ENCODE data around the gene IDH3G. TPM values are rescaled to one million over a fixed set of nuclear protein-coding genes. Genes with fewer than 3 reads are reported as not detected.

The IDH3G gene
- total and polyA plus RNA-seq, 2 donors (not counting 3 experiments of a cell fraction or from before 2014, with no cell fraction given), result 57.7 to 116 TPM

DNA sequence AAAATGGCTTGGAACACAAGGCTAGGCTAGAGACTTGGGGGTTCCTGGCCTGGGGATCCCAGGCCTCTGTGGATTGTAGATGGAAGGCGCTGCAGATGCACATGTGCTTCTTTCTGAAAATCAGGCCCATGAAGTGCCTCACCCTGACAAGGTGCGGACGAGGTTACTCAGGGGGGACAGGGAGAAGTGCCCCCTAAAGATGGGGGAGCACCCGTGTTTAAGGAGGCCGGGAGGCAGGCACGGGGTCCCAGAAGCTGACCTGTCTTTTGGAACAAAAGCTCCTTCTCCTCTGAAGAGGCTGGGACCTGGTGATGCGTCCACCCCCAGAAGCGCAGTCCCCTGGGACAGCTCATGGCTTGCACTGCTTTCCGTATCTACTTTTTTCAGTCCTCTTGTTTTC lies 33.7 kb upstream of the IDH3G start:
- ChIA-PET CTCF (no interaction called here), POLR2A (no interaction called here)
- H3K79me2 ChIP-seq (ENCODE audit: control insufficient read depth, insufficient read depth, low read length), result no peaks in the 10 kb centered on the region
- no peaks in the 10 kb centered on the region for H3K36me3 ChIP-seq (ENCODE audit: control insufficient read depth in 2 of 2, extremely low read depth in 1 of 2, insufficient read depth in 2 of 2, low read length in 2 of 2)
- H3K4me1 ChIP-seq (ENCODE audit: control insufficient read depth, extremely low read depth, insufficient read depth, low read length), result no peaks in the 10 kb centered on the region
- dilution Hi-C loops (cut with MboI; ENCODE audit: extremely low pct_ligation_motif_present, low sequenced_read_pairs) (no loop called here), intact Hi-C loops (cut with micrococcal nuclease) (no loop called here)
- H4K20me1 ChIP-seq (replicated peaks; ENCODE audit: control insufficient read depth, extremely low read depth, insufficient read depth, low read length), result no peaks in the 10 kb centered on the region
- no peak overlapping the region for H3K27ac ChIP-seq (ENCODE audit: insufficient read depth, low read depth, low read length)
- no peak overlapping the region for H2AFZ ChIP-seq (ENCODE audit: low read depth, low read length)
- FAIRE-seq, result no peak
- no peak for TF ChIP-seq FOS (IDR thresholded peaks at IDR 0.05; ENCODE audit: borderline replicate concordance, insufficient read depth, low read length)
- TF ChIP-seq POLR2AphosphoS5 (IDR thresholded peaks at IDR 0.05; ENCODE audit: insufficient read depth, low read depth, low read length), result no peak
- TF ChIP-seq GATA2 (IDR thresholded peaks at IDR 0.05; ENCODE audit: insufficient read depth, insufficient read length, low read depth, low read length), result no peak
- H3K9me1 ChIP-seq (replicated peaks; ENCODE audit: control insufficient read depth, extremely low read depth, insufficient read depth, low read length), result no peaks in the 10 kb centered on the region
- peaks cover 32 to 38% of the 10 kb centered on the region in 2 experiments for H3K27me3 ChIP-seq (ENCODE audit: control insufficient read depth in 2 of 2, insufficient read depth in 2 of 2, low read length in 2 of 2)
- H3K4me3 ChIP-seq (replicated peaks in 1 of 3; ENCODE audit: insufficient read depth in 1 of 3, low read depth in 1 of 3, low read length in 3 of 3), result no peak overlapping the region
- H3K9ac ChIP-seq (replicated peaks; ENCODE audit: extremely low read depth, insufficient read depth, low read length), result no peak overlapping the region
- BruUV-seq (replicated peaks), result no TSS peak
- H3K4me2 ChIP-seq (ENCODE audit: insufficient read depth, low read length), result no peak overlapping the region
- no peak for DNase-seq (ENCODE audit: low read depth, low spot score)
- H3K9me3 ChIP-seq (replicated peaks; ENCODE audit: control insufficient read depth, insufficient read depth, low read length), result no peaks in the 10 kb centered on the region

DNA sequence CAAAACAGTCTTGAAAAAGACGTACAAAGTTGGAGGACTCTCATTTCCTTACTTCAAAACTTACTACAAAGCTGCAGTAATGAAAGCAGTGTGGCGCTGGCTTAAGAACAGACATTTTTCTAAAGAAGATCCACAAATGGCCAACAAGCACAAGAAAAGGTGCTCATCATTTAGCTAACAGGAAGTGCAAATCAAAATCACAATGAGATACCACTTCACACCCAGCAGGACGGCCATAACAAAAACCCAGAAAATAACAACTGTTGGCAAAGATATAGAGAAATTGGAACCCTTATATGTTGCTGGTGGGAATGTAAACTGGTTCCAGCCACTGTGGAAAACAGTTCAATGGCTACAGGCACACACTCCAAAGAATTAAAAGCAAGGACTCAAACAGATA lies 32.8 kb upstream of the IDH3G start:
- FAIRE-seq, result no peak
- TF ChIP-seq EZH2 (IDR thresholded peaks at IDR 0.05; ENCODE audit: borderline replicate concordance, low read depth, low read length, severe bottlenecking) (no peak), POLR2A (IDR thresholded peaks at IDR 0.05; ENCODE audit: low read depth, low read length) (no peak), MYC (IDR thresholded peaks at IDR 0.05; ENCODE audit: low read depth, low read length) (no peak), FOS (IDR thresholded peaks at IDR 0.05; ENCODE audit: borderline replicate concordance, insufficient read depth, low read length) (no peak), POLR2AphosphoS5 (IDR thresholded peaks at IDR 0.05; ENCODE audit: insufficient read depth, low read depth, low read length) (no peak), JUN (IDR thresholded peaks at IDR 0.05; ENCODE audit: borderline replicate concordance, insufficient read depth, insufficient read length, low read depth) (no peak), GATA2 (IDR thresholded peaks at IDR 0.05; ENCODE audit: insufficient read depth, insufficient read length, low read depth, low read length) (no peak)
- TF ChIP-seq, protein P1, sequence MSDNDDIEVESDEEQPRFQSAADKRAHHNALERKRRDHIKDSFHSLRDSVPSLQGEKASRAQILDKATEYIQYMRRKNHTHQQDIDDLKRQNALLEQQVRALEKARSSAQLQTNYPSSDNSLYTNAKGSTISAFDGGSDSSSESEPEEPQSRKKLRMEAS (IDR thresholded peaks at IDR 0.05; ENCODE audit: insufficient read depth, insufficient read length), result no peak
- TF ChIP-seq, protein P2, sequence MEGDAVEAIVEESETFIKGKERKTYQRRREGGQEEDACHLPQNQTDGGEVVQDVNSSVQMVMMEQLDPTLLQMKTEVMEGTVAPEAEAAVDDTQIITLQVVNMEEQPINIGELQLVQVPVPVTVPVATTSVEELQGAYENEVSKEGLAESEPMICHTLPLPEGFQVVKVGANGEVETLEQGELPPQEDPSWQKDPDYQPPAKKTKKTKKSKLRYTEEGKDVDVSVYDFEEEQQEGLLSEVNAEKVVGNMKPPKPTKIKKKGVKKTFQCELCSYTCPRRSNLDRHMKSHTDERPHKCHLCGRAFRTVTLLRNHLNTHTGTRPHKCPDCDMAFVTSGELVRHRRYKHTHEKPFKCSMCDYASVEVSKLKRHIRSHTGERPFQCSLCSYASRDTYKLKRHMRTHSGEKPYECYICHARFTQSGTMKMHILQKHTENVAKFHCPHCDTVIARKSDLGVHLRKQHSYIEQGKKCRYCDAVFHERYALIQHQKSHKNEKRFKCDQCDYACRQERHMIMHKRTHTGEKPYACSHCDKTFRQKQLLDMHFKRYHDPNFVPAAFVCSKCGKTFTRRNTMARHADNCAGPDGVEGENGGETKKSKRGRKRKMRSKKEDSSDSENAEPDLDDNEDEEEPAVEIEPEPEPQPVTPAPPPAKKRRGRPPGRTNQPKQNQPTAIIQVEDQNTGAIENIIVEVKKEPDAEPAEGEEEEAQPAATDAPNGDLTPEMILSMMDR (IDR thresholded peaks at IDR 0.05; ENCODE audit: extremely low read depth in 1 of 2, insufficient read depth in 1 of 2, low read depth in 1 of 2, low read length in 2 of 2), result no peak
- ChIA-PET POLR2A (no interaction called here), CTCF (no interaction called here)
- Histone ChIP-seq H3K27ac (ENCODE audit: insufficient read depth, low read depth, low read length) (no peak overlapping the region), H3K36me3 (ENCODE audit: control insufficient read depth in 2 of 2, extremely low read depth in 1 of 2, insufficient read depth in 2 of 2, low read length in 2 of 2) (no peaks in the 10 kb centered on the region), H3K4me1 (ENCODE audit: control insufficient read depth, extremely low read depth, insufficient read depth, low read length) (no peaks in the 10 kb centered on the region), H3K27me3 (ENCODE audit: control insufficient read depth in 2 of 2, insufficient read depth in 2 of 2, low read length in 2 of 2) (peaks cover 28 to 38% of the 10 kb centered on the region in 2 experiments), H3K9me1 (replicated peaks; ENCODE audit: control insufficient read depth, extremely low read depth, insufficient read depth, low read length) (no peaks in the 10 kb centered on the region), H2AFZ (ENCODE audit: low read depth, low read length) (no peak overlapping the region), H3K9ac (replicated peaks; ENCODE audit: extremely low read depth, insufficient read depth, low read length) (no peak overlapping the region), H3K9me3 (replicated peaks; ENCODE audit: control insufficient read depth, insufficient read depth, low read length) (no peaks in the 10 kb centered on the region), H3K4me2 (ENCODE audit: insufficient read depth, low read length) (no peak overlapping the region), H4K20me1 (replicated peaks; ENCODE audit: control insufficient read depth, extremely low read depth, insufficient read depth, low read length) (no peaks in the 10 kb centered on the region), H3K4me3 (replicated peaks in 1 of 3; ENCODE audit: insufficient read depth in 1 of 3, low read depth in 1 of 3, low read length in 3 of 3) (no peak overlapping the region), H3K79me2 (ENCODE audit: control insufficient read depth, insufficient read depth, low read length) (no peaks in the 10 kb centered on the region)
- dilution Hi-C loops (cut with MboI; ENCODE audit: extremely low pct_ligation_motif_present, low sequenced_read_pairs), result no loop called here
- no TSS peak for BruUV-seq (replicated peaks)
- no peak for DNase-seq (ENCODE audit: low read depth, low spot score)
- intact Hi-C loops (cut with micrococcal nuclease), result no loop called here

Measured in endothelial cell of umbilical vein (primary cell).